GM21619 (cell line): ENCODE measurements around the gene NAT8L.

Experiments
- ATAC-seq: cut with Tn5 transposase; IDR thresholded peaks from one replicate; pipeline ENCODE4 v1.9.1; 2021; ENCODE audit not compliant: unreplicated experiment

The NAT8L gene

DNA sequence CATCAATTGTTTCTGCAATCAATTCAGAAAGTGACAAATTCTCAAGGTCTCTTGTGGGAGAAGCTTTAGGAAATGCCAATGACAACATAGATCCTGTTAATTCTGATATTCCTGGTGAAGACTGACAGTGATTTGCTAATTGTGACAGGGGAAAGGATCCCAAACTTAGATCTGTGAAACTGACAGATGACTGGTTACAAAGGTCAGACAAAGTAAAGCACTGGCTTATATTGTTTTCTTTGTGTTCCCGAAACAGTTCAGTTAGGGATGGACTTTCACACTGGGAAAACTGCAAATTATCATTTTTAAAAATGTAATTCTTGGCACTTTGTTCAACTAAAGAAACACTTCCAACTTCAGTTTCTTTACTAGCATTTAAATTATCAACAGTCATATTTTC lies 30.1 kb downstream of the NAT8L start:
- ATAC-seq = no peak

DNA sequence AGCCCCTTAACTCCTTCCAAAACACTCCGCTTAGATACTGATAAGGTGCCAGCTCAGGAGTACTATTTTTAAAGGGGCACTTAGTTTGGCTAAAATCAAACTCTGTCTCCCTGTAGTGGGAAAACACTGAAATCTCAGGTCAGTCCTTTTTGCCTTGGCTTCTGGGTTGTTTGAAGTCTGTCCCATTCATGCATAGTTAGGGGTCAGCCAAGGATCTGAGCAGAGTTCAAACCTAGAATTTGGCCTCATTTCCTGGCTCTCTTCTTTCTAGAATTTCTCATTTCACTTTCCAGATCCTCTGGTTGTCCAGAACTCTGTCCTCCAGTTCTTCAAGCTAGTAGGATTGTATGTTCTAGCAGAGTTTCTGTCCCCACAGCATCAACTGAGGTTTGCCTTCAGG lies 31.5 kb downstream of the NAT8L start:
- ATAC-seq = no peak

DNA sequence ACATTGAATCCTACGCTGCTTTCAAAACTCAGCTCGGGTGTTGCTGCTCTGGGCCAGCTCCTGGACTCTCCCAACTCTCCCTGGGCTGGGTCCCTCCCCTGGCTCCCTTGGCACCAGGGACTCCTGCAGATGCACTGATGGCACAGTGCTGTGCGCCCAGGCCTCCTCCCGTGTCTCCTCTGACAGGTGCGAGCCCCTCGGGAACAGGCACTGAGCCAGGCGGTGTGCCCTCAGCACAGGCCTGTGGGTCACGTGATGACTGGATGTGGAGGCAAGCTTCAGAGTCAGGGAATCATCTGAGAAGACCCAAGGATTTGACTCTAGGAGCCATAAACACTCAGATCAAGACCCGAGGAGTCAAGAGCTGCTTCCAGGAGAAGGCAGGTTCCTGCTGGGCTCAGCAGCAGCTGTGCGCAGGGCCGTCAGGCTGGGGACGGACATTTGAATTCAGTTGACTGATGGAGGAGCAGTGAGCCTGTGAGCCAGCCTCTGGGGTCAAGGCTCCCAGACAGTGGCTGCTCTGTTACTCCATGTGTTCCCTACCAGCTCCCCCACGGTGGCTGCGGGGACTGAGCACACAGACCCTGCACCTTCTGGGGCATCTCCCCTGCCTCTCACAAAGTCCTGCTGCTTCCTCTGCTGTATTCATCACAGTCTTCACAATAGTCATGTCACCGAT lies 33.0 kb downstream of the NAT8L start:
- no peak for ATAC-seq

DNA sequence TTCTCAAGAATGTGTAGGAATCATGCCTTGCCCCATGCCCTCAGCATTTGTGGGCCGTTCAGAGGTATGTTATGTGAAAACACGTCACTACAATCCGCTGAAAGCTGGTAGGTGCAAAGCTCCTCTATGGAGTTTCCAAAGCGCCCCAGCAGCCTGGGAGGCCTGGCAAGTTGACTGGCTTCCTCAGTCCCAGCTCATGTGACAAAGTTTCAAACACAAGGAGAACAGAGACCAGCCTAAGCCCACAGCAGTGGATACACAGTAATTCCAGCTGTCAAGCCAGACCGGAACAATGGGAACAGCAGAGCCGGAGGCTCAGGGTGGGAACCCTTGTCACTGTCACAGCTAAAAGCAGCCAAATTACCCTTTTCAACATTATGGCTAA lies 33.5 kb downstream of the NAT8L start:
- ATAC-seq = no peak

DNA sequence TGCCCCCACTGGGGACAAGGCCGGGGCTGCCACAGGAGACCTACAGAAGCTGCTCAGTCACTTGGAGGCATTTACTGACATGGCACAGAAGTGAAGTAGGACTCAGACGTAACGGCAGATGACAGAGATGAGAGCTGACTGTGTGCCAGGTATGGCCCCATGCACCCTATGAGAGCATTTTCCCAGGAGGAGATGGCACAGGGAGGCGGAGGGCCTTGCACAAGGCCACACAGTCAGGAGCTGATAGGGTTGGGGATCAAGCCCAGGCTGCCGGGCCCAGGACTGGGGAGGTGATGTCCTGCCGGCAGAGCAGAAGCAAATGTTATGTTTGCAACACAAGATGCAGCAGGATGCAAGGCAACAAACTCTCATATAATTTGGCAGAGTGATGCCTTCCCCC lies 34.1 kb downstream of the NAT8L start:
- ATAC-seq = no peak

DNA sequence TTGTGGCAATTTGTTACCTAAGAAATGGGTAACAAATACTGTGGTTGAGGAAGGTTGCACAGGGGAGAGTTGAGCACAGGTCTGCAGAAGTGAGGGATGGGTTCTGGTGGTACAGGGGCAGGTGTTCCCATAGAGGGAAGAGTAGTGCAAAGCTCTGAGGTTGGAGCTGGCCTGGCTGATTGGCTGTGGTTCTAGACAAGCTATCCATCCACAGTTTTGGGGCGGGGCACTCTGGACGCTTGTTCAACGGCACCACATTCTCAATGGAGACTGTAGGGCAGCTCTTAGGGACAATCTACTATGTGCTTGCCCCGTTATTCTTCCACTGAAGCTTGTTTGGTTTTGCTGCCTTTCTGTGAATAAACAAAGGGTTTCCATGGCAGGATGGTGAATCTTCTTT lies 35.4 kb downstream of the NAT8L start:
- no peak for ATAC-seq

DNA sequence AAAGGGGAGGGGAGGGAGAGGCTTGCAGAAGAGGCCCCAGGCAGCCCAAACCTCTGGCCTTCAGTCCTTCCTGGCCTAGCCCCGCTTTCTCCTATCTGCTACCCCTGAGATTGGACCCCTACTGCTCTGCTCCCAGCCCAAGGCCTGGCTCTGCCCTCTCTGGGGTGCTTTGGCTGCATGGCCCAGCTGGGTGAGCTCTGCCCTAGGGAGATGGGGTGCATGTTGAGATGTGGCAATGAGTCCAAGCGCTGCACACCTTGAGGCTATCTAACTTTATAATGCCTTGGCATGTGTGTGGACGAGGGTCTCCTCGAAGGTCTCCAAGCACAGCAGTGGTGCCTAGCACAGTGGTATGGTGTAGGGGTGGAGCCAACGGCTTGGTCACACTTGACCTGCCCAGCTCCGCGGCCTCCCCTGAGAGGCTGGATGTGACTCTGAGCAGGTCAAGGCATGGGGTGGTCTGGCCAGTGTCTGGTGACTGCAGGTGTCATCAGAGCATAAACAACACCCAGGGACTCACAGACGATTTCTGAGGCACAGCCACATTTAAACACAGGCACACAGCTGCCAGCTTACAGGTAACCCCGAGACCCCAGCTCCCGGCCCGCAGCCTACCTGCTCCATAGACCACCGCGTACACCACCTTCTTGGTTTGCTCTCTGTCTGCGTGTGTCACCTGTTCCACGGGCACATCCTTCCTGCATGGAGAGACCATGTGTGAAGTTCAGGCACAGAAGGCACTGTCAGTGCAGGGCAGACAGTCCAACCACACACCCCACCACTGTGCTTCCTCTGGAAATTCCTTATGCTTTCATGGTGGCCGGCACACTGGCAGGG lies 36.3 kb downstream of the NAT8L start:
- ATAC-seq = no peak

DNA sequence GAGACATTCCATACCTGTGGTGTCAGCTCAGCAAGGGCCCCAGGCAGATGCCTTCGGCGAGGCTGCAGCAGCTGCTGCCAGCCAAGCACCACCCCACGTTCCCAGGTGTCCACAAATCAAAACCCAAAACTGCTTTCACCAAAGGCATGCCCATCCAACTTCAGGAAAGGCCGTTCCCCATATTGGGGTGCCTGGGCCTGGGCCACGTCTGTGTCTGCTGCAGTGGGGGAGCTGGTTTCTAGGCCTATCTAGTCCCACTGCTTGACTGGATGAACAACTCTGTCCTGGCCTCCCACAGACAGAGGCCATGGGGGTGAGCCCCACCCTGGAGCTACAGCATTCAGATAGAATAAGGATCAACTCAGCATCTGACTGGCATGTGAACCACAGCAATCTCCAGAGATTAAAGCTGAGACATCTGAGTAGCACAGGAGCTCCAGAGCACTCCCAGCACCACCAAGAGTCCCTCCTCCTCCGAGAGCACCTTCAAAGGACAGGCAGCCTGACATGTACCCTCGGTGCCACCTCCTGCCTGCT lies 37.0 kb downstream of the NAT8L start:
- ATAC-seq = no peak

DNA sequence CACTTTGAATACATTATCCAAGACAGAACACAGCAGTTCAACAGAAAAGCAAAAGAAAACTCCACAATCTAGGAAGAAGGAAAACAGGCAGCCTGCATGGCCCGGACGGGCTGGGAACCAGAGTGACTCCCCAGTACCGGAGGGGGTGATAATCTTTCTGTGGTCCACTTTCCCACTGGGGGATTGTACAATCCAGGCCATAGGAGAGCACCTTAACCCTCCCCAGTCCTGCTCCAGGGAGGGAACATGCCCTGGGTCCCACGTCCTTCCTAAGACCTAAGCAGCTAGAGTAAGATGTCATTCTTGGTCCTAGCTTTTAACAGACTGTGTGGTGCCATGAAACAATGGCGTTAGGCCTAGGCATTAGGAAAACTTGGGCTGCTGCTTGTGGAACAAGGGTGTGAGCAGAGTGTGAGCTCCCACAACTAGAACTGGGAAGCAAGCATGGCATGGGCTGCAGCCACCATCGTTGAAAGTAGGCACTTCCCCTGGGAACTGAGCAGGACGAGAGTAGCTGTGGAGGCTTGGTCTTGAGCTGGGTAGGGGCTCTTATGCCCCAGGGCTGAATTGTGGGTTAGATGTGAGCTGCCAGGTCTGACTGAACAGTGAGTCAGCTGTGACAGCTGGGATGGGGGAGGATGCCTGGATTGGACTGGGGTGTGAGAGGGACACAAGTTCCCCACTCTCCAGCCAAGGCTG lies 42.4 kb downstream of the NAT8L start:
- ATAC-seq = no peak

DNA sequence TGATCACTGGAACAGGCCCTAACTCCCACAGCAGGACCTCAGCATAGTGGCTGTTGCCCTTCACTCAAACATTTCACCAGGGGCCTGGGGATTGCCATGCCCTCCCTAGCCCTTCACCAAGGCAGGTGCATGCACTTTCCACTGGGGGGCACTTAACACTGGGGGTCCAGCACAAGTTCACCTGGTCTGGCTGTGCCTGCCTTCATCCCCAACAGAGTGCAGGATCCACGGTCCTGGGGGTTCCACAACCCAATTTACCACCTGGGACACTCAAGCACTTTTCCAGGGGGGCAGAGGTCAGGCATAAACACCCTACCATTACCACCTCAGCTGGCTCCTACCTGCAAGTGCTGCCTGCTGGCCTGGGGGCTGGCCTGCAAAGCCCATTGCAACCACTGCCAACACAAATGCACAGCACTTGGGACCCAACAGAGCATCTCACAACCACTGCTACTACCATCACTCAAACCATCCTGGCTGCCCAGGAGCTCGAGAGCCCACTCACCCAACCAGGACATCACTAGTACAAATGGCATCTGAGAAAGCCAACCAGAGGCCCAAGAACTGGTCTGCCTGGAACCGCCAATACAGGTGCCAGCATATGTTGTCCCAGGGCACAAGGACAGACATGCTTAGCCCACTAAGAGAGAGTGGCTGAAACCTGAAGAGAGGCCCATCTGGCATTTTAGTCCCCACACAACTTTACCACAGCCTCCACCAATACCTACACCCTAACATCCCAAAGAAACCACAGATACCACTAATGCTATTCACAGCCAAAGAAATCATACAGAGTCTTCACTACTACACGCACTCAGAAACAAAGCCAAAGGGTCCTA lies 43.1 kb downstream of the NAT8L start:
- no peak for ATAC-seq

DNA sequence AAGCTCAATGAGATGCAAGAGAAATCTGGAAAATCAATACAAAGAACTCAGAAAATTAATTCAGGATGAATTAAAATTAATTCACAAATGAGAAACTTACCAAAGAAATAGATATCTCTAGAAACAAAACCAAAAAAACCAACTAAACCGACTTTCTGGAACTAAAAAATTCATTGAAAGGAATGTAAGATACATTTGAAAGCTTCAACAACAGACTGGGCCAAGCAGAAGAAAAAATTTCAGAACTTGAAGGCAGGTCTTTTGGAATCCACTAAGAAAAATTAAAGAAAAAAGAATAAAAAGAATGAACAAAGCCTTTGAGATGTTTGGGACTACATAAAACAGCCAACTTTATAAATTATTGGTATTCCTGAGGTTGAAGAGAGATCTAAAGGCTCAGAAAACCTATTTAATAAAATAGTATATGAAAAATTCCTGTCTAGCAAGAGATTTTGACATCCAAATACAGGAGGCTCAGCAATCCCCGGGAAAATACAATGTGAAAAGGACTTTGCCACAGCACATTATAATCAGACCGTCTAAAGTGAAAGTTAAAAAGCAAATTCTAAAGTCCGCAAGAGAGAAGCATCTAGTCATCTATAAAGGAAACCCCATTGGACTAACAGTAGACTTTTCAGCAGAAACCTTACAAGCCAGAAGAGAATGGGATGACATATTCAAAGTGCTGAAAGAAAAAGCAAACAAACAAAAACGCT lies 44.2 kb downstream of the NAT8L start:
- ATAC-seq = no peak

DNA sequence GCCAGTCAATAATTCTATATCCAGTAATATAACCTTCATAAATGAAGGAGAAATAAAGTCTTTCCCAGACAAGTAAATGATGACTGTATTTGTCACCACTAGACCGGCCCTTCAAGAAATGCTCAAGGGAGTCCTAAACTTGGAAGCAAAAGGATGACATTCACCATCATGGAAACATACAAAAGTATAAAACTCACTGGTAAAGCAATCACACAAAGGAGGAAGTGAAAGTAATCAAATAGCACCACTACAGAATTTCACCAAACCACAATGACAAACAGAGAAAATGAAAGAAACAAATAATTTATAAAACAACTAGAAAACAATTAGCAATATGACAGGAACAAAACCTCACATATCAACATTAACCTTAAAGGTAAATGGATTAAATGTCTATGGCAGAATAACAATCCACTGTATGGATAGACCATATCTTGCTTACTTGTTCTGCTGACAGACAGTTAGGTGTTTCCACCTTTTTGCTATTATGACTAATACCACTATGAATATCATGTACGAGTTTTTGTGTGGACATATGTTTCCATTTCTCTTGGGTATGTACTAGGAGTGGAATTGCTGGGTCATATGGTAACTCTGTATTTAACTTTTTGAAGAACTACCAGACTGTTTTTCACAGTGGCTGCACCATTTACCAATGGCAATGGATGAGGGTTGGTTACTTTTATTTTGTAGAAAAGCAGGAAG lies 44.9 kb downstream of the NAT8L start:
- no peak for ATAC-seq

DNA sequence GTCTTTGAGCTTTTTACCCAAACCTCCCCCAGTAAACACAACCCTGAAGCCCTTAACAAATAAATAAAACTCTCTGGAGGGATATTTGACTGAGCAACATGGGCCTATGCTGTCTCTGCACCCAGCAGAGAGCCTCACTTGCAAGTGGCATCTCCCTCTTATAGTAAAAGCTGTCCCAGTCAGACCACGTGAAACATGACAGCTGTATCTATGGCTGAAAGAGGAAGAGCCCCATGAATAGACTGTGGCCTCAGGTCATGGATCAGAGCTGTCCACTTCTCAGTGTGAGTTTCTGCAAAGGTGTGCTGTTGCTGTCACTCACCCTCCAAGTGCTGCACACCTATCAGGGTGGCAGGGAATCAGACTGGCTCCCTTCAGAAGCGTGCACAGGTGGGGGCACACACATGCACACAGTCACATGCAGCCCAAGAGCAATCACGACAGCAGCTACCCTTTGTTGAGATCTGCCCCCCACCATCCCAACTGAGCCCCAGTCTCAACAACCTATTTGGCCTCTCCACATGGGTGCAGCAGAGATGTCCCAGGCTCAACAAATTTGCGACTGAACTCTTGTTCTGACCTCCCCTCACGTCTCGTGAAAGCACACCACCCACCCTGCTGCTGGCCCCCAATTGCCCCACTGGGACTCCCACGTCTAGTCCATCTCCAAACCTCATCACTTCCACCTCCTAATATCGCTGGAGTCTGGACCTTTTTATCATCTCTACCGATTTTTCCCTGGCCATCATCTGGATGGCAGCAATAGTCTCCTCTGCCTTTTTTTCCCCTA lies 45.6 kb downstream of the NAT8L start:
- ATAC-seq = no peak

DNA sequence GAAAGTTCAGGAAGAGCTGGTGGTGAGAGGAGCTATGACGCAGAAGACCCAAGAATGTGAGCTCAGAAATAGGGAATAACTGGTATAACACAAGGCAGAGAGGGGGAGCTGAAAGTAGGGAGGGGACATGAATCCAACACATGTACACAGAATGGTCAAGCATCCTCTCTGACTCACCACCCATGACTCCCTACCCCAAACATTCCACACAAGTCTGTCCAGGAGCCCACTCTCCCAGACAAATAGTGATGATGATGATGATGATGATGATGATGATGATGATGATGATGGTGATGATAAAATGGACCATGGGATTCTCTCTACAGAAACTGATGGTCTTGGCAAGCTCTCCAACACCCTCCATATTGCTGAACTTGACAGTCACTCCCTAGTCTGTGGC lies 46.4 kb downstream of the NAT8L start:
- no peak for ATAC-seq

DNA sequence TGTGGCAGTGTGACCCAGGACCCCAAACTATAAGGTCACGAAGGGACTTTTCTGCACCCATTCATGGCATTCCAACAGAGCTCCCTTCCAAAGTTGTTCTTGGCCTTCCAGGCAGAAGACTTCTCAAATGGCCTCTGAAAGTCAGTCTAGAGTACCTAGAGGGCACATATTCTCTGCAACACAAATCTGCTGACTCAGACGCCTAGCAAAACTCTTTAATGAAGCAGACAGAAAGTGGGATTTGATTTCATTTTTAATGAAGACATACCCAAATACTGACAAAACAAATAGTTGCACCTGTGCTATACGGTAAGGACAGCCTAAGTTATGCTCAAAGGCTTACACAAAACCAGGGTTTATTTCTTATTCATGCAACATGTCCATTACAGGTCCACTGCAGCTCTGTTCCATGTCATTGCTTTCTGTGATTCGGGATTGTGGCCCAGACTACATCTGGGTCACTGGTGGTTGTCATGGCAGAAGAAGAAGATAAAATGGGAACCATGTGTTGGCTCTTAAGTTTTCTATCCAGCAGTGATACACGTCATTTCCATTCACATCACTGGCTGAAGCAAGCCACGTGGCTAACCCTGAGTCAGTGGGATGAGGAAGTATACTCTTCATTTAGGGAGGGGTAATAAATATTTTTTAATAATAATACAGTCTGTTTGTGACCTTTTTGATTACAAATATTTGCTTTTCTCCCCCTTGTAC lies 57.7 kb downstream of the NAT8L start:
- no peak for ATAC-seq
